Thoracic aorta (tissue), 2 donors: ENCODE data around the gene TMEM215. TPM values are rescaled to one million over a fixed set of nuclear protein-coding genes. Genes with fewer than 3 reads are reported as not detected.

ENCODE experiments used
- ATAC-seq: fragments of 150-250 bp; one replicate; pipeline ENCODE4 v1.8.0; 2017; ENCODE audit warnings: low read depth; ENCODE audit not compliant: insufficient number of reproducible peaks, low FRiP score
- DNase-seq: peaks from one replicate; pipeline ENCODE4 v3.0.0-alpha.2; 2020; ENCODE audit warnings: low spot score
- H3K27ac ChIP-seq, 2 donors: fragments of 200-600 bp; sonication (generic); 1 replicate in 1 of 2; 2 replicates in 1 of 2; pipeline ENCODE4 v1.5.1; 2016; ENCODE audit warnings: mild to moderate bottlenecking in 2 of 2, moderate library complexity in 2 of 2
- H3K27me3 ChIP-seq: fragments of 200-600 bp; sonication (generic); replicated peaks from 2 replicates; pipeline ENCODE4 v1.6.0; 2016; ENCODE audit warnings: mild to moderate bottlenecking; ENCODE audit not compliant: insufficient read depth
- H3K36me3 ChIP-seq: fragments of 200-600 bp; sonication (generic); one replicate; pipeline ENCODE4 v1.5.1; 2016
- H3K4me1 ChIP-seq, 2 donors: fragments of 200-600 bp; sonication (generic); 1 replicate in 1 of 2; 2 replicates in 1 of 2; pipeline versions ENCODE4 v1.5.1 to v1.6.0; 2016; ENCODE audit warnings: low read depth in 2 of 2, mild to moderate bottlenecking in 1 of 2; ENCODE audit not compliant: control insufficient read depth in 1 of 2
- H3K4me3 ChIP-seq: fragments of 200-600 bp; sonication (generic); 2 replicates; pipeline ENCODE4 v1.5.1; 2016; ENCODE audit warnings: mild to moderate bottlenecking
- H3K9me3 ChIP-seq: fragments of 200-600 bp; sonication (generic); 2 replicates; pipeline ENCODE4 v1.5.1; 2016
- total RNA-seq, 2 donors: library from RNA; depleted of rRNA; stranded (reverse); fragments of >200 nt; gene quantifications; one replicate each; pipeline versions ENCODE4 v1.1.0 to v1.2.3, GENCODE V29; 2016
- TF ChIP-seq, protein P1 (sequence below): fragments of 200-600 bp; sonication (generic); IDR thresholded peaks from one replicate; pipeline ENCODE4 v1.5.1; 2019; ENCODE audit warnings: antibody characterized with exemption

TMEM215 gene
- total RNA-seq, 2 donors from 2014 or later, result not detected

DNA sequence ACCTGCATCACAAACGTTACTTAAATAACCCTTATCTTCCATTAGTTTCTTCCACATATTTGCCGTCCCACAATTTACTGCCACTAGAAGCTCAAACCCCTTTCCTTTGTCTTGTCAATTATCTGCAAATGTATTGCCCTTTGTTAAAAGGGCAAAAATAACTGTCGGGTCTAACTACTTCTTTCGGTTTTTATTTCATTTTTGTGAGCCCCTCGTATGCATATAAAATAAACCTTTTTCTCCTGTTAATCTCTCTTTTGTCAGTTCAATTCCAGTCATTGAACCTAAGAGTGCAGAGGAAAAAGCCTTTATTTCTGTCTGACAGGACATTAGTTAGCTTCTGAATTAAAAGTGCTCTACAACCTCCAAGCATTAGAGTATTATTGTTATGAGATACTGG, 45.5 kb downstream of the TMEM215 start:
- ATAC-seq (no peak), DNase-seq (no peak)
- no peaks in the 10 kb centered on the region for H3K36me3 ChIP-seq
- H3K27ac ChIP-seq, result no peak overlapping the region
- H3K4me3 ChIP-seq, result no peak overlapping the region
- no peaks in the 10 kb centered on the region for H3K4me1 ChIP-seq
- H3K9me3 ChIP-seq, result no peaks in the 10 kb centered on the region
- H3K27me3 ChIP-seq, result no peaks in the 10 kb centered on the region
- TF ChIP-seq, protein P1, sequence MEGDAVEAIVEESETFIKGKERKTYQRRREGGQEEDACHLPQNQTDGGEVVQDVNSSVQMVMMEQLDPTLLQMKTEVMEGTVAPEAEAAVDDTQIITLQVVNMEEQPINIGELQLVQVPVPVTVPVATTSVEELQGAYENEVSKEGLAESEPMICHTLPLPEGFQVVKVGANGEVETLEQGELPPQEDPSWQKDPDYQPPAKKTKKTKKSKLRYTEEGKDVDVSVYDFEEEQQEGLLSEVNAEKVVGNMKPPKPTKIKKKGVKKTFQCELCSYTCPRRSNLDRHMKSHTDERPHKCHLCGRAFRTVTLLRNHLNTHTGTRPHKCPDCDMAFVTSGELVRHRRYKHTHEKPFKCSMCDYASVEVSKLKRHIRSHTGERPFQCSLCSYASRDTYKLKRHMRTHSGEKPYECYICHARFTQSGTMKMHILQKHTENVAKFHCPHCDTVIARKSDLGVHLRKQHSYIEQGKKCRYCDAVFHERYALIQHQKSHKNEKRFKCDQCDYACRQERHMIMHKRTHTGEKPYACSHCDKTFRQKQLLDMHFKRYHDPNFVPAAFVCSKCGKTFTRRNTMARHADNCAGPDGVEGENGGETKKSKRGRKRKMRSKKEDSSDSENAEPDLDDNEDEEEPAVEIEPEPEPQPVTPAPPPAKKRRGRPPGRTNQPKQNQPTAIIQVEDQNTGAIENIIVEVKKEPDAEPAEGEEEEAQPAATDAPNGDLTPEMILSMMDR, result no peak

DNA sequence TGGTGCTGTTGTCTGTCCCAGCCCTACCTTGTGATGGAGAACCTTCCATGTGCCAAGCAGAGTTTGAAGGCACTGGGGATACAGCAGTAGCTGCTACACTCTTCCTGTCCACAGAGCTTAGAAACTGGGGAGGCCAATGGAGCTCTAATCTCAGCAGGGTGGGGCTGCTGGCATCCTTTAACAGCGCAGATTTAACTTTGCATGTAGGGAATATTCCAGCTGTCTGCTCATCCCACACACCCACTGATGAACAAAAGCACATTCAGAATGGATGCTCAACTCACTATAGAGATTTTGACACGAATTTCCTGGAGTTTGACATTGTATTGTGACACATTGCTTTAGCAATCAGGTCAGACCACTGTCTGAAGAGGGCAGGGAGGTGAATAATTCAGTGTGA, 49.0 kb downstream of the TMEM215 start:
- TF ChIP-seq, protein P1, result no peak
- Histone ChIP-seq H3K27me3 (no peaks in the 10 kb centered on the region), H3K36me3 (no peaks in the 10 kb centered on the region), H3K27ac (no peak overlapping the region), H3K4me1 (no peaks in the 10 kb centered on the region), H3K4me3 (no peak overlapping the region), H3K9me3 (no peaks in the 10 kb centered on the region)
- DNase-seq (no peak), ATAC-seq (no peak)

Other genes starting within 250 kb of the TMEM215 start
- 1 to 10 TPM; 4.1 to 4.6 TPM for gene SMIM27, start 231.2 kb upstream of the TMEM215 start, total RNA-seq
- 10 to 100 TPM; 11.8 to 30.8 TPM for gene TOPORS, start 231.0 kb upstream of the TMEM215 start, total RNA-seq
- gene NDUFB6, start 210.4 kb upstream of the TMEM215 start, total RNA-seq, result 10 to 100 TPM; 20.9 to 24.1 TPM
- gene TAF1L, start 147.9 kb upstream of the TMEM215 start, total RNA-seq, result not detected
- gene APTX, start 218.1 kb downstream of the TMEM215 start, total RNA-seq, result 10 to 100 TPM; 27.9 to 28.4 TPM
- gene DNAJA1, start 241.7 kb downstream of the TMEM215 start, total RNA-seq, result 100 to 1,000 TPM in 1 of 2 donors, 10 to 100 TPM in 1; 60.5 to 112 TPM